Measurements from ENCODE around the gene CDC42EP5. TPM values are rescaled to one million over a fixed set of nuclear protein-coding genes. Genes with fewer than 3 reads are reported as not detected.
"Not testable (repeated sequence)": the region's sequence is repeated elsewhere in the genome, so short reads cannot be mapped to it uniquely, and the experiment has no call there.

The CDC42EP5 gene
- polyA plus RNA-seq, 4 donors, result 24.1 to 61.0 (median 40.2) TPM

- no peak for DNase-seq (ENCODE audit: low read depth in 4 of 4, low spot score in 3 of 4)
Measured at GRCh38 chr19:54451331-54451871, 21.7 kb downstream of the CDC42EP5 start.

DNA sequence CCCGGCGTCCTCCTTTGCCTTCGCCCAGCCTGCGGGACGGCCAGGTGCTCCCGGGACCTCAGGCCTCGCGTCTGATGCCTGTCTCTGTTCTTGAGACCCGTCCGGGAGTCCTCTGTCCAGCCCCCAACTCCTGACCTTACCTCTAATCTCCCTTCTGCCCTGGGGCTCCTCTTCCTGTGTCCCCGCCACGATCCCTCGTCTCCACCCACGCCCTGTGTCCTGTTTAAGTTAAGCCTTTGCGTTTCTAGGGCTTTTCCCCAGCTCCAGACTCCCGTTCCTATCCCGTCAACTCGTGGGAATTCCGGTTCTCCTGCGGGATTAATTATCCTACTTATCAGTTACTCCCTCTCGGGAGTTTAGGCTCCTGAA is 23.4 kb downstream of the CDC42EP5 start:
- DNase-seq (ENCODE audit: low read depth in 4 of 4, low spot score in 3 of 4), result no peak

DNA sequence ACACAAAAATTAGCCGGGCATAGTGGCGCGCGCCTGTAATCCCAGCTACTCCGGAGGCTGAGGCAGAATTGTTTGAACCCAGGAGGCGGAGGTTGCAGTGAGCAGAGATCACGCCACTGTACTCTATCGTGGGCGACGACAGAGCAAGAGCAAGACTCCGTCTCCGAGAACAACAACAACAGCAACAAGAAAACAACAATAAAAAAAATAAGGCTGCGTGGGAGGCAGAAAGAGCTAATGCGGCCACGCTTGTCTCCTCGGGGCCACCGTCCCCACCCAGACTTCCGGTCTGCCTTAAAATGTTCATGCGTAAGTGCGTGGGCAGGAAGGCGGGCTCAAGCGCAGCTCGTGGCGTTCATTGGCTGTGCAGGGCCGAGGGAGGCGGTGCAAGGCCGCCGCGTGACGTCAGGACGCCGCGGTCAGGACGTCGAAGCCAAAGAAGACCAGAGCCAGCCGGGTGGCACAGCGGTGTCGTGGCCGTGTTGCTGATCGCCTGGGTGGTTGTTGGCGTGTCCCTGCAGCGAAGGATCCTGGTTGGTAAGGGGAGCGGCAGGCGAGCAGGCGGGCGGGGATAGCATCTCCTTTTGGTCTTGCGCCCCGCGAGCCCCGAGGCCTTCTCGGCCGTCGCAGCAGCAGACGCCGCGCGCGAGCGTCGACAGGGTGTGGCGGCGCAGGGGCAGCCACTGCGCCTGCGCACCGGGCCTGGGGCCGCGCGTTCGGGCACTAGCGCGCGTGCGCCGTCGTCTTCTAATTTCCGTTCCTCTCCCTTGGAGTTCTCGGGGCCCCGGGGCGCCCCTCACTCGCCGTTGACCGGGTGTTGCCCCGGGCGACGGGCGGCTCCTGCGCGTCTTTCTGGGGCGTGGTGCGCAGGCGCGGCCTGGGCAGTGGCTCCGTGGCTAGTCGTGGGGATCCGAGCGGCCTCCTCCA is 24.1 kb downstream of the CDC42EP5 start, which contains the start of gene LENG8:
LENG8 (plus strand) TSS at position 426 of the 927 bp plus-strand sequence. CDS start 2,146 bp downstream, outside the sequence.
- DNase-seq (ENCODE audit: low read depth in 4 of 4, low spot score in 3 of 4), result peak; percentile 95 to 97 (median 96)

GRCh38 chr19:54448040-54448773 is 24.9 kb downstream of the CDC42EP5 start:
- no peak for DNase-seq (ENCODE audit: low read depth in 4 of 4, low spot score in 3 of 4)

- not testable (repeated sequence) for DNase-seq (ENCODE audit: low read depth in 4 of 4, low spot score in 3 of 4)
Measured at GRCh38 chr19:54446349-54446748, 26.7 kb downstream of the CDC42EP5 start.

DNA sequence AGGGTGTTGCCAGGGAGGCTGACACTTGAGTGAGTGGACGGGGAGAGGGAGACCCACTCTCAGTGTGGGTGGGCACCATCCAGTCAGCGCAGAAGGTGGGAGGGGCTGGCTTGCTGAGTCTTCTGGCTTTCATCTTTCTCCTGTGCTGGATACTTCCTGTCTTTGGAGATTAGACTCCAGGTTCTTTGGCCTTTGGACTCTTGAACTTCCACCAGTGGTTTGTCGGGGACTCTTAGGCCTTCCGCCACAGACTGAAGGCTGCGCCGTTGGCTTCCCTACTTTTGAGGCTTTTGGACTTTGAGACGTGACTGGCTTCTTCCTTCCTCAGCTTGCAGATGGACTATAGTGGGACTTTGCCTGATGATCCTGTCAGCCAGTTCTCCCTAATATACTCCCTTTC is 28.4 kb downstream of the CDC42EP5 start:
- no peak for DNase-seq (ENCODE audit: low read depth in 4 of 4, low spot score in 3 of 4)

DNA sequence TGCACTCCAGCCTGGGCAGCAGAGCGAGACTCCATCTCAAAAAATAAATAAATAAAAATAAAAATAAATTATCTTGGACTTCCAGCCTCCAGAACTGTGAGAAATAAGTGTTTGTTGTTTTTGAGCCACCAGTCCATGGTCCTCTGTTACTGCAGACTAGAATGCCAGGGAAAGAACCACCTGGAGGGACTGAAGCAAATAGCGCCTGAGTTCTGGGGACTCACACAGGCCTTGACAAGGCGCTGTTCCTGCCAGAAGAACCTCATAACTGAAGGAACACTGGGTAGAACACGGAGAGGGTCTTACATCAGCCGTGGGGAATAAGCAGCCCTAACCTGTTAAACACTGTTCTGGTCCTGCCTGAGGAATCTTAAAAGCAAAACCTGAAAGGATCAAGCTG is 32.5 kb downstream of the CDC42EP5 start:
- DNase-seq (ENCODE audit: low read depth in 4 of 4, low spot score in 3 of 4), result no peak

DNA sequence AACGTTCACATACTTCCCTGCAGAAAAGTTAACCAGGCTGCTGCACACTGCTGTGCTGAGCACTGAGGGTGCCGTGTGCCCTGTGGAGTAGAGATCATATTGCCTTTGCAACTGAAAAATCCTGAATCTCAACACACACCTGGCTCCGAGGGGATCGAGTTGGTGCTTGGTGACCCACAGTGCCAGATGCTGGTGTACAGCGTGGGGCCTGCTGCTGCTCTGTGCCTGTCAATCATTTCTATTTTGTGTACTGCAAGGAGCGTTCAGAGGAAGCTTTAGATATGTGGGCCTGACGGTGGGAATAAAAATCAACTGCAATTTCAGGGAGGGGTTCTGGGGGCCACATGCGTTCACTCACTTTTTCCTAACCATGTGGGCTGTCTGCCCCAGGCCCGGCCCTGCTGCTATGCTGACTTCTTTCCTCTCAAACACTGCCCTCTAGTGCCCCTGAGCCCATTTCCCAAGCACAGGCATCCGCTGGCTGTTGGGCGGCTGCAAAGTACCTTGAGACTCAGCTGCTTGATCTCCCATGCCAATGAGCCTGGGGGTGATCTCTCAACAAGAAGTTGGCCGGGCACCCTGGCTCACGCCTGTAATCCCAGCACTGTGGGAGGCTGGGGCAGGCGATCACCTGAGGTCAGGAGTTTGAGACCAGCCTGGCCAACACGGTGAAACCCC is 33.8 kb downstream of the CDC42EP5 start:
- DNase-seq (ENCODE audit: low read depth in 4 of 4, low spot score in 3 of 4), result no peak

DNA sequence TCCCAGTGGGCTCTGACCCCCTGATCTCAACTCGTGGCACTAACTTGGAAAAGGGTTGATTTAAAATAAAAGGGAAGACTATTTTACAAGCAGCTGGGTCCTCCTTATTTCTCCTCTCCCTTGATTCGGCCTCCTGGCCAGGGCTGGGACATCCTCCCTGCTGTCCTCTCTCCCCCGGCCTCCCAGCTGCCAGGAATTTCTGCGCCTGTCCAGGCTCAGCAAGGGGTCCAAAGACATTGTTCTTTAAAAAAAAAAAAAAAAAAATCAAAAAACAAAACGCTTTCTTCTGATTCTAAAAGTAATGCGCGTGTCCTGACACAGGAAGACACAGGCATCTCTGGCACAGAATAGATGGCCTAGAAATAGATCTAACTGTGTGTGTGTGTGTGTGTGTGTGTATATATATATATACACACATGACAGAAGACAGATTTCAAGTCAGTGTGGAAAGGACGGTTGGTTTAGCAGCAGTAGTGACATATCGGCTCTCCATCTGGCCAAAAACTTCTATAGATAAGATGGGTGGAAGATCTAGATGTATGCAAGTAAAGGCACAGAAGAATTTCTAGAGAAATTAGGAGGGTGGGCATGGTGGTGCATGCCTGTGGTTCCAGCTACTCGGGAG is 36.4 kb downstream of the CDC42EP5 start:
- DNase-seq (ENCODE audit: low read depth in 4 of 4, low spot score in 3 of 4), result no peak

DNA sequence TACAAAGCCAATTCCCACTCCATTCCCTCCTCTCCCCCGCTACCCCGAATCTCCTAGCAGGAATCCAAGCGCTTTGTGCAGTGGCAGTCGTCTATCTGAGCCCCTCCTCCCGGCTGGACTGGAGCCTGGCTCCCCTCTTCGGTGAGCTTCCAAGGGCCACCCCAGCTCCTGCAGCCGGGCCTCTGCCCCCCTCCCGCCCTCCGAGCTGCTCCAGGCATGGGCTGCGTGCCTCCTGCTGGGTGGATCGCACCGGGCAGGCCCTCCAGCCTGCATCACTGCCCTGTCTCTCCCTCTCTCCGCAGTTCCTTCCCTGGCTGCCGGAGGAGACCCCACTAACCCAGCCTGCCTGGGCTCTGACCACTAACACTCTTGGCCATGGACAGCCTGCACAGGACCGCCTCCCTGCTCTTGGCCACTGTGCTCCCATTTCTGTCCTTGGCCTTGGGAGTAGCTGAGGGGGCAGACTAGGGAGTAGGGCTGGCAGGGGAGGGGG is 37.0 kb downstream of the CDC42EP5 start:
- no peak for DNase-seq (ENCODE audit: low read depth in 4 of 4, low spot score in 3 of 4)

GRCh38 chr19:54435551-54436016 is 37.5 kb downstream of the CDC42EP5 start:
- DNase-seq (ENCODE audit: low read depth in 4 of 4, low spot score in 3 of 4), result no peak

DNA sequence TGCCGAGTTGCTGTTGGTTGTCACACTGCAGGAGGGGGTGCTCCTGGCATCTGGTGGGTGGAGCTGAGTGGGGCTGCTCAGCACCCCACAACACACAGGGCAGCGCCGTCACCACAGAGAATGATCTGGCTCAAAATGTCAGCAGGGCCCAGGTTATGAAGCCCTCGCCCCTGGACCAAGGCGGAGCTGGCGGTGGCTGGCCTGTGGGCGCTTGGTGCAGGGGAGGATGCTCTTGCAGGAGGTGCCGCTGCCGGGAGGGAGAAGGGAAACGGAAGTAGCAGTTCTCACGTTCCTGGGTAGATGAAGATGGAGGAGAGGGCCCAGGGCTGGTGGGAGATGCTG is 38.3 kb downstream of the CDC42EP5 start:
- no peak for DNase-seq (ENCODE audit: low read depth in 4 of 4, low spot score in 3 of 4)

DNA sequence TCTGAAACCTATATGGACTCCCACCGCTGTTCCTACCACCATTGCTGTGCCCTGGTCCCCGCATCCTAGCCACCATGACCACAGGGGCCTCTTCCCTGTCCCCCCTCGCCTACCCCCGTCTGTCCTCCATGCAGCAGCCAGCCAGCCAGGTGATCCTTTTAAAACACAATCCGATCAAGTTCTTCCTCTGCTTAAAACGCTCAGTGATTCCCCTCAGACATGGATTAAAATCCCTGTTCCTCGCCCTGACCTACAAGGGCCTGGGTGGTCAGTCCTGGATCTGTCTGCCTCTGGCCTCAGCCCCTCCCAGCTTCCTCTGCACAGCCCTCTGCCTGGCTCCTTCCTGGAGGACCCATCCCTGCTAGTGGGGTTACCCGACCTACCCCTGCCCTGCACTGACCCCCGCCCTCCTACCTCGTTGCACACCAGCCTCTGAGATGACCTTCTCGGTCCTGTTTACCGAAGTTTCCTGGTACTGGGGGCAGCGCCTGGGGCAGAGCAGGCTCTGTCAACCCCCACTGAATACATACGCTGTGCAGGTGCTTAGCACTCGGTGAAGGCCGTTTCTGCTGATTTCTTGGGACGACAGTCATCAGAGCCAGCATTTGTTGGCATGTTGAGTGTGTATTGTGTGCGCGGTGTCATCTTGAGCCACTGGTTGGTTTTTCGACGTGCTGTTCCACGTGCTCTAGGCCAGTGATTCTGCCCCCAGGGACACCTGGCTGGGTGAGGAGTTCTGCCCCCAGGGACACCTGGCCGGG is 38.8 kb downstream of the CDC42EP5 start:
- DNase-seq (ENCODE audit: low read depth in 4 of 4, low spot score in 3 of 4), result no peak

DNA sequence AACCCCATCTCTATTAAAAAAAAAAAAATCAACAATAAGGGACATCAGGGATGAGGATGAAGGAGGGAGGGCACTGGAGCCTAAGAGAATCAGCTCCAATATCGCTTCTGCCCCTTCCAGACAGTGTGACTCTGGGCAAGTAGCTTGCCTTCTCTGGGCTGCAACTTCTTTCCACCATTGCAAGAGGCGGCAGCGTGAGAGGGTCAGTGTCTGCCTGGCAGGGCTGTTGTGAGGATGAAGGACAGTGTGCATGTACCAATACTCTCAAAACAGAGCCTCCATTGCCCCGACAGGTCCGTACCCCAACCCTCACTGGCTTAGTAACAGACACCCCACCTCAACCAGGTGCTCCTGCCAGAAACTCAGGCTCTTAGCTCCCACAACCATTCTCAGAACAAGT is 39.4 kb downstream of the CDC42EP5 start:
- no peak for DNase-seq (ENCODE audit: low read depth in 4 of 4, low spot score in 3 of 4)

DNA sequence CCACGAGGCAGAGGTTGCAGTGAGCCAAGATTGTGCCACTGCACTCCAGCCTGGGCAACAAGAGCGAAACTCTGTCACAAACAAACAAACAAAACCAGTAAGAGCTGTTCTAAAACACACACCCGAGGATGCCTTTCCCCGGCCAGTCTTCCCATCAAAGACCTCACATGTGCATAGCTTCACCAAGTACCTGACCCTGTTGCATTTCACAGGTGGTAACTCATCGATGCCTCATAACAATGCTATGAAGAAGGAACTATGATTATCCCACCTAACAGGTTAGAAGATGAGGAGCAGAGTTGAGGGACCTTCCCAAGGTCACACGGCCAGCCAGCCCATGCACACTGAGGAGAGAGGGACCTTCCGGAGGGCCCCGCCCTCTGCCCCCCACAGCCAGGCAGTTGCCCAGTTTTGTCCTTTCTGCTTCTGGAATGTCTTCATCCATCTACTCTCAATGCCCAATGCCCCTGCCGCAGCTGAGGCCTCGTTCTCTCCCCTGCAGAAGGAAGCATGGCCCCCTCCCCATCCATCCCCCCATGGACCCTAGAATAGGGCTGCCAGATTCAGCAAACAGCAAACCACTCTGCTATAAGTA is 40.9 kb downstream of the CDC42EP5 start:
- DNase-seq (ENCODE audit: low read depth in 4 of 4, low spot score in 3 of 4), result no peak

GRCh38 chr19:54431255-54431838 is 41.7 kb downstream of the CDC42EP5 start:
- no peak for DNase-seq (ENCODE audit: low read depth in 4 of 4, low spot score in 3 of 4)

DNA sequence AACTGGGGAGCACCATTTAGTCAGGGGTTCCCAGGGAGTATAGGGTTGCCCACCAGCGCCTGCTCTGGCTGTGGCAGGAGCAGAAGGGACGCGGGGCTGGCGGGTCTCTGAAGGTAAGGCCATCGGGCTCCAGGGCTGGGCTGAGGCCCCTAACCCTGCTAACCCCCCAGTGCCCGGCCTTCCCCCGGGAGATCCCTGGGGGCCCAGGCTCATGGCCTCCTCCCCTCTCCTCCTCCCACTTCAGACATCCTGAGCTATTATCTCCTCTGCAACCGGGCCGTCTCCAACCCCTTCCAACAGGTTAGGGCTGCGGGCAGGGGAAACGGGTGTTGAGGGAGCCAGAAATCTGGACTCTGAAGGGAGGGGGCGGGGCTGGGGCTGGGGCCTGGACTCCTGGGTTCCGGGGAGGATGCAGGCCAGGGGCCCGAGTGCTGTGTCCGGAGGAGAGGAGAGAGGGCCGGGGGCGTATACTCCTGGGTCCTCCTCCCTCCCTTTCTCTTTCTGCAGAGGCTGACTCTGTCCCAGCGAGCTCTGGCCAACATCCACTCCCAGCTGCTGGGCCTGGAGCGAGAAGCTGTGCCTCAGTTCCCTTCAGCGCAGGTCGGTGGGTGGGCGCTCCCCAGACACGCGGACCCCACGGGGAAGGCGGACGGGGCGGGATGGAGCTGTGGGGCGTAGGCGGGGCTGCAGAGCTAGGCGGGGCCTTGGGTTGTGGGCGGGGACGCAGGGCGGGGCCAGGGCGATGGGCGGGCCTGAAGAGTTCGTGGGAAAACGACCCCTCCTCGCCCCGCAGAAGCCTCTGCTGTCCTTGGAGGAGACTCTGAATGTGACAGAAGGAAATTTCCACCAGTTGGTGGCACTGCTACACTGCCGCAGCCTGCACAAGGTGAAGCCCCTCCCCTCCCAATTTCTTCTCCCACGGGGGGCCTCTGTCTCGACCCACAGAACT is 42.5 kb downstream of the CDC42EP5 start:
- no peak for DNase-seq (ENCODE audit: low read depth in 4 of 4, low spot score in 3 of 4)

All from left renal pelvis (tissue), 4 donors.